GM13977 (cell line): Measurements from ENCODE around the gene NOC2L.

Source experiments
- DNase-seq: peaks from one replicate; pipeline ENCODE4 v3.0.0; 2012; ENCODE audit warnings: low spot score
- in situ Hi-C: fragments of 300-500 bp; cut with MboI; formaldehyde crosslinking; loops from one replicate; pipeline ENCODE4 v1.12.0; 2022; ENCODE audit warnings: low sequenced_read_pairs, low pct_unique_long_range_greater_than_20kb, mixed read lengths, inconsistent platforms; ENCODE audit not compliant: unreplicated experiment
- TF ChIP-seq, protein P1 (sequence below): IDR thresholded peaks from 2 replicates; pipeline ENCODE4 v1.5.1; 2012; ENCODE audit warnings: mild to moderate bottlenecking, control low read depth; ENCODE audit not compliant: insufficient read depth; ENCODE audit errors: extremely low read depth, missing control alignments

Gene NOC2L

DNA sequence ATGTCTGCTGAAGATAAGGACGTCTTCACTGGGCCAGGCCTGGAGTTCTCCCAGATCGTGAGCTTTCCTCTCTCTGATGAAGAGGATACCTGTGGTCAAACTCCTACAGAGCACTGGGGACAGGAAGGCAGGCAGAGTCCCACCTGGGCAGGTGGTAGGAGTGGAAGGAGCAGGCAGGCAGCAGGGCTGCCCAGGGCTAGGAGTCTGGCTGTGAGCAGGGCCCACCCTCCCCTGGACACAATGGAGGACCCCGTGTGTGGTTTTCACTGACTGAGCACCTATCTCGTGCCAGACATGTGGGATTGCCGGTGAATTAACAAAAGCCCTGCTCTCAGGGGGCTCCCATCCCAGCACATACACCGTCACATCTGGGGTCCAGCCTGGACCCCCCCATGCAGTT is 40.2 kb downstream of the NOC2L start:
- TF ChIP-seq, protein P1, sequence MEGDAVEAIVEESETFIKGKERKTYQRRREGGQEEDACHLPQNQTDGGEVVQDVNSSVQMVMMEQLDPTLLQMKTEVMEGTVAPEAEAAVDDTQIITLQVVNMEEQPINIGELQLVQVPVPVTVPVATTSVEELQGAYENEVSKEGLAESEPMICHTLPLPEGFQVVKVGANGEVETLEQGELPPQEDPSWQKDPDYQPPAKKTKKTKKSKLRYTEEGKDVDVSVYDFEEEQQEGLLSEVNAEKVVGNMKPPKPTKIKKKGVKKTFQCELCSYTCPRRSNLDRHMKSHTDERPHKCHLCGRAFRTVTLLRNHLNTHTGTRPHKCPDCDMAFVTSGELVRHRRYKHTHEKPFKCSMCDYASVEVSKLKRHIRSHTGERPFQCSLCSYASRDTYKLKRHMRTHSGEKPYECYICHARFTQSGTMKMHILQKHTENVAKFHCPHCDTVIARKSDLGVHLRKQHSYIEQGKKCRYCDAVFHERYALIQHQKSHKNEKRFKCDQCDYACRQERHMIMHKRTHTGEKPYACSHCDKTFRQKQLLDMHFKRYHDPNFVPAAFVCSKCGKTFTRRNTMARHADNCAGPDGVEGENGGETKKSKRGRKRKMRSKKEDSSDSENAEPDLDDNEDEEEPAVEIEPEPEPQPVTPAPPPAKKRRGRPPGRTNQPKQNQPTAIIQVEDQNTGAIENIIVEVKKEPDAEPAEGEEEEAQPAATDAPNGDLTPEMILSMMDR = no peak
- DNase-seq = no peak
- in situ Hi-C loops = no loop called here

DNA sequence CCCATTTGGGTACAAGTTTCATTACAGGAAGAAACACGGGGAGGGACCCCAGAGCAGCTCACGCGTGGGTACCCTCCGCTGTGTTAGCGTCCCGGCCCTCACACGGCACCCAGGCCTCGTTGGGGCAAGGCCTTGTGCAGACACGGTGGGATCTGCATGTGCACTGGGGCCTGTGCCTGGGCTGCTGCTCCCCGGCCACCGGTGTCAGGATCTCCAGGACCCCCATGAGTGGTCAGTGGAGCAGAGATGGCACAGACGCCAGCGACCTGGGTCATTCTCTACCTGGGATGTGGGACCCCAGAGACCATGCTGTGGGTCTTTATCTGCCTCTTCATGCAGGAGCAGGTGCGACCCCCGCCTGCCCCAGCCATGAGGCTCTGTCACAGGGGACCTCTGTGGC is 40.7 kb downstream of the NOC2L start:
- no peak for DNase-seq
- in situ Hi-C loops = no loop called here
- TF ChIP-seq, protein P1 = no peak

DNA sequence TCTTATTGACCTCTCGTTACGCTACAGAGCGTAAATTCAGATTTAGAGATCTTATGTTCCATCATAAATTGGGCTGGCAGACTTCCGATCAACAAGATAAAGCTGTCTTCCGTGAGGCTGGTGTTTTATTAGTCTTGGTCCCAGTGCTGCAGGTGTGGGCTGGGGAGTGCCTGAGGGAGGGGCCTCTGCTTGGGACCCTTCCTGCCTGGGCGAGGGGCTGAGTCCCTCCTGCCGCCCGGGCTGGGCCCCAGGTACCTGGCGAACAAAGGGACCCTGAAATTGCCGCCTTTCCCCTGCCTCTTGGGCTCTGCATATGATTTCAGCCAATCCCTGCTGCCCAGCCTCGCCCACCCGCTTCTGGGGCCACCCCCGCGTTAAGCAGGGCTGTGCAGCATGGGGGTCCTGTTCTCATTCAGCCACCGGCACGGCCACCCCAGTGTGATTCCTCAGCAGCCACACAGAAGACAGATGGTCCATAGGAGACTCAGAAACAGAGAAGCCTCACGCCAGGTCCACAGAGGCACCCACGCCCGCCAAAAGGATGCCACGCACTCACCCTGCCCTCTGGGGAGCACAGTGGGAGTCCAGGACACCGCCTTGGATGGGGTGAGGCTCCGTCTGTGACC is 41.5 kb downstream of the NOC2L start:
- TF ChIP-seq, protein P1 = no peak
- DNase-seq = no peak

DNA sequence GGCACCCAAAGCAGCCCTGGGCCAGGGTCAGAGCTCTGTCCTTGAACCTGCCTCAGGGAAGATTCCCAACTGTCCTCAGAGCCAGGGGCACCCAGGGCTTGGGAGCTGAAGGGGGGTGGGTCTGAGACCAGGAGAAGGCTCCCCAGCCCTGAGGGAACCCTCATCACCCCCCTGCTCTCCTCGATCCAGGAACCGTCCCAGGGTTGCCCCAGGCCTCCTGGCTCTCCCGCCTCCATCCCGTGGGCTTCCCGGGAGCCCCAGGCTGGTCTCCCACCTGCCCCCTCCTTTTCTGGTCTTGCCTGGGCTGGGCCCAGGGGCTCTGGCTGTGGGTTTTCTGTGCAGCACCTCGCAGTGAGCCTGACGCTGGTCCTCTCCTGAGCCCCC is 42.0 kb downstream of the NOC2L start:
- in situ Hi-C loops = no loop called here
- TF ChIP-seq, protein P1 = no peak
- no peak for DNase-seq

More for the DNA sequence above, 41.5 kb downstream of the NOC2L start:
- in situ Hi-C loops = no loop called here

DNA sequence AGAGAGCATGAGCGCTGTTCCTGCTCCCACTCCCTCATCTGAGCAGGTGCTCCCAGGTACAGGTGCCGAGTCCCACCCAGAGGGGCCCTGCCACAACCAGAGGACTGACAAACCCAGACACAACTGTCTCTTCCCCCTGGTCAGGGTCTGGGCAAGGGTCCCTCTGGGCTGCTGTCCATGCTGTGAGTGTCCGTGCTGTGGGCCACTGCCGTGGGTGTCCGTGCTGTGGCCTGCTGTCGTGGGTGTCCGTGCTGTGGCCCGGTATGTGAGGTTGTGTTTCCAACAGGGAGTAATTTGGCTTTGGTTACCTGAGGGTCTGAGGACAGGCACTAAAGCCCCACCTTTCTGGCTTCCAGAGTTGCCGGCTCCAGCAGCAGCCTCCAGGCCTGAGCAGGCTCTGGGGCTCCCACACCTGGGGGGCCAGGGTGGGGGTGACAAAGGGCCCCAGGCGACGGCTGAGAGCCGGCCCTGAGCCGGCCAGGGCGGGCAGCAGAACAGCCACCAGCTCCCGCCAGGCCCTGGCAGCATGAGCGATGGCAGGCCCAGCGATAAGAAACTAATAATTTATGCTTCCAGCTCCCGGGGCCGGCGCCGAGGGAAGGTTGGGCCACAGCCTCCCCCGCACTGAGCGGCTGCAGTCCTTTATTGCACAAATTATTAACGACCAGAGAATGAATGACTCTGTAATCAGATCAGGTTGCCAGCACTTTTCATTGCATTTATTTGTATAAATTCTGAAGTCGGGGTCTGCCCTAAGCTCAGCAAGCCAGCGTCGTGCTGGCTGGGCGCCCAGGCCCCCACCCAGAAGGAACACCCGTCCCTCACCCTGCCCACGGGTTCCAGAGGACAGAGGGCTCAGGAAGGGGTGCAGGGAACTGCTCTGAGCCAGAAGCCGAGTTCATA is 42.6 kb downstream of the NOC2L start:
- no peak for DNase-seq
- TF ChIP-seq, protein P1 = no peak
- in situ Hi-C loops = no loop called here

DNA sequence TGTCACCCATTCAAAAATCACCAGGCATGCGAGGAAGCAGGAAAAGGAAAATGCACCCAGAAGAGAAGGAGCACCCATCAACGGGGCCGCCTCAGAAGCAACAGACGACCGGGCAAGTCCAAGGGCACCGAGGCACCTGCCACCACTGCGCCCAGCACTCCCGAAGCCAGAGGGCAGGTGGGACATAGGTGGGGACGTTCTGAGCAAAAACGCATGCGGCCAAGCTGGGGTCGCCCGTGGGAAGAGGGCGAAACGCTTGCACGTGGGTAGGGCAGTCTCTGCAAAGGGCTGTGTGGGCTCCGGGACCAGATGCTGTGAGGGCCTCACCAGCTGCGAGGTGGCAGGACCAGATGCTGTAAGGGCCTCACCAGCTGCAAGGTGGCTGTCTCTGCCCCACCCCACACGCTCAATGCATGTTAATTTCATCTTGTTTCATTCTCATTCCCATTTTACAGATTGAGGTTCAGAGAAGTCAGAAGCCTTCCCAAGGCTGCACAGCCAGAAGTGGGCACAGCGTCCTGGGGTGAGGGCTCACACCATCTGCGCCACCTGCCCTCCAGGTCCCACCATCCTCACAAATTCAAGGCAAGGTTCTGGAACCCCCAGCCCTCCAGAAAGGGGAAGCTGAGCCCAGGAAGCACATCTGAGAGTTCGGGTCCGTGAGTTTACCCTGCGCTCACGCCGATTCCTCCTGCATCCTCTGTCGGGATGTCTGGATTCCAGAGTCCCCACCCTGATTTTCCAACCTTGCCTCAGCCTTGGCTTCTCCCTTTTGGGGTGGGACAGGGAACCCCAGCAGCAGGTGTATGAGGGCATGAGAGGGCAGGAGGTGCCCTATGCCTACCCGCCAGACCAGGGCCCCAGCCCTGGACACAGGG is 43.5 kb downstream of the NOC2L start:
- in situ Hi-C loops = no loop called here
- TF ChIP-seq, protein P1 = no peak
- DNase-seq = no peak
